Measurements from ENCODE around the gene ARHGAP22. TPM values are rescaled to one million over a fixed set of nuclear protein-coding genes. Genes with fewer than 3 reads are reported as not detected.
A peak's percentile ranks its signal among the peaks of the same experiment; 100 is the strongest.

Gene ARHGAP22
- total RNA-seq, 1 experiment from 2014 or later = 13.5 TPM

DNA sequence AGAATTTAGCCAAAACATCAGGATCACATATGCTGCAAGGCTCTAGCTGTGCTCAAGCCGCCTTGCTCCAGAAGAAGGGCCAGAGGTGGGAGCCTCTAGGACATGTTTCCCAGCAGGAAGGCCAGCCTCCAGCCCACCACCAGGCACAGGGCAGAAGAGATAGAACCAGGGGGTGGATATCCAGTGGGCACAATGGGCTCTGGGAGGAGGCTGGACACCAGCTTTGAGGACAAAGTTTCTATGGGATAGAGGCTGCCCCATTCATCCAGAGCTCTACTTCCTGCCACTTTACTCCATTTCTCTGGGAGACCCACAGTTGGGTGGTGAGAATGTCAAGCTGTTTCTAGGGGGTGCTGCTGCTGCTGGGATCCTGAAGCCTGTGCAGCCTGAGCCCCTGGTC, 77.1 kb downstream of the ARHGAP22 start:
- intact Hi-C loops (cut with micrococcal nuclease; ENCODE audit: unreplicated experiment) = no loop called here
- no peak overlapping the region for H3K27ac Mint-ChIP-seq (ENCODE audit: unreplicated experiment)
- H3K27me3 Mint-ChIP-seq (ENCODE audit: insufficient read depth, unreplicated experiment) = no peaks in the 10 kb centered on the region
- H3K4me1 Mint-ChIP-seq (ENCODE audit: low read depth, unreplicated experiment) = no peaks in the 10 kb centered on the region
- Histone ChIP-seq H3K36me3 (ENCODE audit: control insufficient read depth, insufficient read depth, low read length) (no peaks in the 10 kb centered on the region), H3K9me3 (peaks cover 9% of the 10 kb centered on the region; the same call in 1 of the 2 replicates), H3K4me3 (ENCODE audit: low read depth, low read length) (no peak overlapping the region), H3K27me3 (replicated peaks; ENCODE audit: control insufficient read depth, insufficient read depth, low read length) (no peaks in the 10 kb centered on the region), H3K4me1 (peaks cover 4% of the 10 kb centered on the region; the same call in 1 of the 2 replicates)
- POLR2A ChIA-PET = no interaction called here
- H3K4me3 Mint-ChIP-seq (ENCODE audit: unreplicated experiment) = no peak overlapping the region
- no peaks in the 10 kb centered on the region for H3K36me3 Mint-ChIP-seq (ENCODE audit: insufficient read depth, unreplicated experiment)
- no TSS peak for BruUV-seq (replicated peaks)
- DNase-seq = peak in 1 of 2 experiments; percentile 20
- peaks cover 21% of the 10 kb centered on the region for H3K9me3 Mint-ChIP-seq (ENCODE audit: unreplicated experiment)
- TF ChIP-seq, protein P1, sequence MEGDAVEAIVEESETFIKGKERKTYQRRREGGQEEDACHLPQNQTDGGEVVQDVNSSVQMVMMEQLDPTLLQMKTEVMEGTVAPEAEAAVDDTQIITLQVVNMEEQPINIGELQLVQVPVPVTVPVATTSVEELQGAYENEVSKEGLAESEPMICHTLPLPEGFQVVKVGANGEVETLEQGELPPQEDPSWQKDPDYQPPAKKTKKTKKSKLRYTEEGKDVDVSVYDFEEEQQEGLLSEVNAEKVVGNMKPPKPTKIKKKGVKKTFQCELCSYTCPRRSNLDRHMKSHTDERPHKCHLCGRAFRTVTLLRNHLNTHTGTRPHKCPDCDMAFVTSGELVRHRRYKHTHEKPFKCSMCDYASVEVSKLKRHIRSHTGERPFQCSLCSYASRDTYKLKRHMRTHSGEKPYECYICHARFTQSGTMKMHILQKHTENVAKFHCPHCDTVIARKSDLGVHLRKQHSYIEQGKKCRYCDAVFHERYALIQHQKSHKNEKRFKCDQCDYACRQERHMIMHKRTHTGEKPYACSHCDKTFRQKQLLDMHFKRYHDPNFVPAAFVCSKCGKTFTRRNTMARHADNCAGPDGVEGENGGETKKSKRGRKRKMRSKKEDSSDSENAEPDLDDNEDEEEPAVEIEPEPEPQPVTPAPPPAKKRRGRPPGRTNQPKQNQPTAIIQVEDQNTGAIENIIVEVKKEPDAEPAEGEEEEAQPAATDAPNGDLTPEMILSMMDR (IDR thresholded peaks at IDR 0.05; ENCODE audit: insufficient read depth in 1 of 2, low read depth in 1 of 2, low read length in 1 of 2, severe bottlenecking in 1 of 2, unreplicated experiment in 1 of 2) = no peak
- CTCF ChIA-PET = interaction anchor here (0.5 kb wide), 1 partner anchor 128 kb away, joined by 3 read pairs; no protein-coding TSS in a partner anchor

DNA sequence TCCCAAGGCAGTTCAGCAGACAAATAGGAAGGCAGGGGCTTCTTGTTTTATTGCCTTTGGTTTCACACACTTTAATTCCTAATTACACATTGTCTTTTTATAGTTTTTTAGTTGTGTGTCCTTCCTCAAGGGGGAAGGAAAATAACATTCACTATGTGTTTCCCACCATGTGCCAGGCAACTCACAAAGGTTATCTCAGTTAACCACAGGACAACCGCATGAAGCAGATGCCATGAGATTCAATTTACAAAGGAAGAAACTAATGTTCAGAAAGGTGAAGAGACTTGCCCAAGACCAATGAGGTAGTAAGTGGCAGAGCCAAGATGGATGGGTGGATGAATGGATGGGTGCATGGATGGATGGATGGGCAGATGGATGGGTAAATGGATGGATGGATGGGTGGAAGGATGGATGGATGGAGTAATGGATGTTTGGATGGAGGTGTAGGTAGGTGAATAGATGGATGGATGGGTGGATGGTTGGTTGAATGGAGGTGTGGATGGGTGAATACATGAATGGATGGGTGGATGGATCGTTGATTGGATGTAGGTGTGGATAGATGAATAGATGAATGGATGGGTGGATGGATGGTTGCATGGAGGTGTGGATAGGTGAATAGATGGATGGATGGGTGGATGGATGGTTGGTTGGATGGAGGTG, 77.9 kb downstream of the ARHGAP22 start:
- Histone ChIP-seq H3K4me3 (ENCODE audit: low read depth, low read length) (no peak overlapping the region), H3K9me3 (peaks cover 9% of the 10 kb centered on the region; the same call in 1 of the 2 replicates), H3K27me3 (replicated peaks; ENCODE audit: control insufficient read depth, insufficient read depth, low read length) (no peaks in the 10 kb centered on the region), H3K36me3 (ENCODE audit: control insufficient read depth, insufficient read depth, low read length) (no peaks in the 10 kb centered on the region), H3K4me1 (peaks cover 8% of the 10 kb centered on the region; the same call in 1 of the 2 replicates)
- H3K36me3 Mint-ChIP-seq (ENCODE audit: insufficient read depth, unreplicated experiment) = no peaks in the 10 kb centered on the region
- BruUV-seq (replicated peaks) = no TSS peak
- no peak for DNase-seq
- no peaks in the 10 kb centered on the region for H3K4me1 Mint-ChIP-seq (ENCODE audit: low read depth, unreplicated experiment)
- H3K27ac Mint-ChIP-seq (ENCODE audit: unreplicated experiment) = no peak overlapping the region
- CTCF ChIA-PET = no interaction called here
- POLR2A ChIA-PET = no interaction called here
- TF ChIP-seq, protein P1 (IDR thresholded peaks at IDR 0.05; ENCODE audit: insufficient read depth in 1 of 2, low read depth in 1 of 2, low read length in 1 of 2, severe bottlenecking in 1 of 2, unreplicated experiment in 1 of 2) = no peak
- H3K9me3 Mint-ChIP-seq (ENCODE audit: unreplicated experiment) = peaks cover 21% of the 10 kb centered on the region
- intact Hi-C loops (cut with micrococcal nuclease; ENCODE audit: unreplicated experiment) = no loop called here
- H3K27me3 Mint-ChIP-seq (ENCODE audit: insufficient read depth, unreplicated experiment) = no peaks in the 10 kb centered on the region
- no peak overlapping the region for H3K4me3 Mint-ChIP-seq (ENCODE audit: unreplicated experiment)

DNA sequence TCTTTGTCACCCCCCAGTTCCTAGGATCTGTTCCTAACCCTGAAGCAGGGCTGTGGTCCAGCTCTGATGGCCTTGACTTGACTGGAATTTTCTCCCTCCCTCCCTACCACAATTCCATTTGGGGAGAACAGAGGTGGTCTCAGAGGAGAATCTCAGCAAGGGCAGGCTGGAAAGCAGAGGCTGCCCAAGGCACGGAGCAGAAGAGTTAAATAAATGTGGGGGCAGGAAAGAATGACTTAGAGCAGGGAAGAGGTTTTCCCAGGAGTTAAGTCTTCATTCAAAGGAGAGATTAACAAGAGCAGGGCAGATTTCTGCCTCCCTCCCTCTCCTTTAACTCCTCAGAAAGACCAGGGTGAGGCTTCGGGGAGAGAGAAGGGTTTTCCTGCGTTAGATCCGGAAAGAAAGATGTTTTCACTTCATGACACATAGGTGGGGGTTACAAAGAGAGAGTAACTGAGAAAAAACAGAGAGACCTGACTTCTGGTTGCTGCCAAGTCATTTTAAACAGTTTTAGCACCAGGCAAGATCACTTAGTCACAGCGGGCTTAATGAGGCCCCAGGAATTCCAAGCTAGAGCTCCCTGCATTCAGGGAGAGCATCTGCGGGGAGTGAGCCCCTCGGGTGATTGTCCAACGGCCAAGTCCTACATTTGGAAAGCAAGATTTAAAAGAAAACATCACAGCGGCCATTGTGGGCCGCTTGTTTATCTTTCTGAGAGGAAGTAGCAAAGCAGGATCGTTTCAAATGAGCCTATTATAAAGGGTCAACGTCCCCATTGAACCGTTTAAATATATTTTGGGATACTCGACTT, 78.7 kb downstream of the ARHGAP22 start:
- no peak for DNase-seq
- no TSS peak for BruUV-seq (replicated peaks)
- no peaks in the 10 kb centered on the region for H3K4me1 Mint-ChIP-seq (ENCODE audit: low read depth, unreplicated experiment)

More for the DNA sequence above, 78.7 kb downstream of the ARHGAP22 start:
- CTCF ChIA-PET = no interaction called here
- intact Hi-C loops (cut with micrococcal nuclease; ENCODE audit: unreplicated experiment) = no loop called here
- Mint-ChIP-seq H3K27ac (ENCODE audit: unreplicated experiment) (no peak overlapping the region), H3K27me3 (ENCODE audit: insufficient read depth, unreplicated experiment) (no peaks in the 10 kb centered on the region), H3K4me3 (ENCODE audit: unreplicated experiment) (no peak overlapping the region), H3K9me3 (ENCODE audit: unreplicated experiment) (peaks cover 21% of the 10 kb centered on the region), H3K36me3 (ENCODE audit: insufficient read depth, unreplicated experiment) (no peaks in the 10 kb centered on the region)
- H3K4me3 ChIP-seq (ENCODE audit: low read depth, low read length) = no peak overlapping the region
- peaks cover 8% of the 10 kb centered on the region; the same call in 1 of the 2 replicates for H3K4me1 ChIP-seq
- POLR2A ChIA-PET = no interaction called here
- TF ChIP-seq, protein P1 (IDR thresholded peaks at IDR 0.05; ENCODE audit: insufficient read depth in 1 of 2, low read depth in 1 of 2, low read length in 1 of 2, severe bottlenecking in 1 of 2, unreplicated experiment in 1 of 2) = no peak
- no peaks in the 10 kb centered on the region for H3K27me3 ChIP-seq (replicated peaks; ENCODE audit: control insufficient read depth, insufficient read depth, low read length)
- H3K9me3 ChIP-seq = peaks cover 9% of the 10 kb centered on the region; the same call in 1 of the 2 replicates
- H3K36me3 ChIP-seq (ENCODE audit: control insufficient read depth, insufficient read depth, low read length) = no peaks in the 10 kb centered on the region

All from Caco-2 (cell line).